Right lobe of liver (tissue), 6 donors: ENCODE data around the gene TSPAN11. TPM values are rescaled to one million over a fixed set of nuclear protein-coding genes. Genes with fewer than 3 reads are reported as not detected.

ENCODE experiments used
- ATAC-seq, 4 donors: fragments of 200-7000 bp; cut with Tn5 transposase; one replicate each; pipeline ENCODE4 v1.9.1; 2020; ENCODE audit warnings: mild to moderate bottlenecking in 4 of 4, moderate library complexity in 4 of 4
- DNase-seq, 3 donors: peaks; one replicate each; pipeline ENCODE4 v3.0.0-alpha.2; 2020
- H3K27ac ChIP-seq, 3 donors: fragments of 200-600 bp; one replicate each; pipeline ENCODE4 v1.8.0; 2022
- H3K27me3 ChIP-seq, 2 donors: fragments of 200-600 bp; one replicate each; pipeline ENCODE4 v1.8.0; 2022
- H3K36me3 ChIP-seq, 4 donors: fragments of 200-600 bp; sonication (generic) in 1 of 4; one replicate each; pipeline versions ENCODE4 v1.5.1 to v1.8.0; 2017 to 2022; ENCODE audit warnings: control low read depth in 1 of 4
- H3K4me1 ChIP-seq, 4 donors: fragments of 200-600 bp; sonication (generic) in 1 of 4; one replicate each; pipeline versions ENCODE4 v1.5.1 to v1.8.0; 2017 to 2022; ENCODE audit warnings: control low read depth in 1 of 4
- H3K4me3 ChIP-seq, 3 donors: fragments of 200-600 bp; one replicate each; pipeline ENCODE4 v1.8.0; 2022
- H3K9me3 ChIP-seq, 4 donors: fragments of 200-600 bp; sonication (generic) in 1 of 4; one replicate each; pipeline versions ENCODE4 v1.5.1 to v1.8.0; 2017 to 2022; ENCODE audit warnings: control low read depth in 1 of 4
- POLR2A ChIP-seq: fragments of 450-650 bp; IDR thresholded peaks from one replicate; pipeline ENCODE4 v1.6.1; 2017; ENCODE audit warnings: antibody characterized with exemption, mild to moderate bottlenecking
- WGBS: methylation state at CpG from one replicate; pipeline ENCODE4 v1.1.6; 2018; ENCODE audit warnings: low coverage, low lambda C conversion rate; ENCODE audit not compliant: insufficient coverage; ENCODE audit errors: missing lambda C conversion rate; 5-methylcytosine and 5-hydroxymethylcytosine counted together
- intact Hi-C, 2 donors: fragments of 100-400 bp; cut with DNase I; formaldehyde crosslinking; loops; one replicate each; pipeline versions ENCODE4 v1.11.2 to v1.14.1; 2022
- total RNA-seq, 6 experiments: library from RNA; depleted of rRNA in 2 of 6; stranded (reverse); fragments of >200 nt in 2 of 6; fragmentation: NEBNext Ultra II Directional in 3 of 6; extraction: Animal tissue kit (Norgen Biotek cat#: 25700) in 3 of 6; gene quantifications; one replicate each; pipeline versions ENCODE4 v1.1.0 to v1.2.4, GENCODE V29; 2016 to 2023
- TF ChIP-seq, protein P1 (sequence below), 4 donors: fragments of 200-600 bp in 3 of 4; fragments of 450-650 bp in 1 of 4; IDR thresholded peaks; one replicate each; pipeline versions ENCODE4 v1.5.1 to v1.8.0; 2016 to 2022; ENCODE audit warnings: antibody characterized with exemption in 4 of 4, mild to moderate bottlenecking in 2 of 4
- donor health status: DM: no; HTN: yes; CAD: no.
- donor health status: DM: no; HTN: no; CAD: no.
- donor health status: DM: no; HTN: no; CAD: no.
- donor health status: DM: no; HTN: yes; CAD: no.
- donor health status: DM: no; HTN: yes; CAD: no.

Gene TSPAN11
- total RNA-seq, 6 experiments from 2014 or later = 0.31 to 1.00 (median 0.60) TPM

GRCh38 chr12:30990316-30990715 lies 63.8 kb downstream of the TSPAN11 start:
- H3K4me1 ChIP-seq = no peaks in the 10 kb centered on the region
- H3K9me3 ChIP-seq = no peaks in the 10 kb centered on the region
- DNase-seq (no peak), ATAC-seq (no peak)
- no peaks in the 10 kb centered on the region for H3K27me3 ChIP-seq
- H3K27ac ChIP-seq = no peak overlapping the region
- no peak for TF ChIP-seq POLR2A
- TF ChIP-seq, protein P1, sequence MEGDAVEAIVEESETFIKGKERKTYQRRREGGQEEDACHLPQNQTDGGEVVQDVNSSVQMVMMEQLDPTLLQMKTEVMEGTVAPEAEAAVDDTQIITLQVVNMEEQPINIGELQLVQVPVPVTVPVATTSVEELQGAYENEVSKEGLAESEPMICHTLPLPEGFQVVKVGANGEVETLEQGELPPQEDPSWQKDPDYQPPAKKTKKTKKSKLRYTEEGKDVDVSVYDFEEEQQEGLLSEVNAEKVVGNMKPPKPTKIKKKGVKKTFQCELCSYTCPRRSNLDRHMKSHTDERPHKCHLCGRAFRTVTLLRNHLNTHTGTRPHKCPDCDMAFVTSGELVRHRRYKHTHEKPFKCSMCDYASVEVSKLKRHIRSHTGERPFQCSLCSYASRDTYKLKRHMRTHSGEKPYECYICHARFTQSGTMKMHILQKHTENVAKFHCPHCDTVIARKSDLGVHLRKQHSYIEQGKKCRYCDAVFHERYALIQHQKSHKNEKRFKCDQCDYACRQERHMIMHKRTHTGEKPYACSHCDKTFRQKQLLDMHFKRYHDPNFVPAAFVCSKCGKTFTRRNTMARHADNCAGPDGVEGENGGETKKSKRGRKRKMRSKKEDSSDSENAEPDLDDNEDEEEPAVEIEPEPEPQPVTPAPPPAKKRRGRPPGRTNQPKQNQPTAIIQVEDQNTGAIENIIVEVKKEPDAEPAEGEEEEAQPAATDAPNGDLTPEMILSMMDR (IDR thresholded peaks at IDR 0.05) = no peak
- H3K36me3 ChIP-seq = no peaks in the 10 kb centered on the region
- H3K4me3 ChIP-seq = no peak overlapping the region
- intact Hi-C loops = no loop called here
- WGBS = 77% methylated on average over 7 of the region's 10 CpGs

DNA sequence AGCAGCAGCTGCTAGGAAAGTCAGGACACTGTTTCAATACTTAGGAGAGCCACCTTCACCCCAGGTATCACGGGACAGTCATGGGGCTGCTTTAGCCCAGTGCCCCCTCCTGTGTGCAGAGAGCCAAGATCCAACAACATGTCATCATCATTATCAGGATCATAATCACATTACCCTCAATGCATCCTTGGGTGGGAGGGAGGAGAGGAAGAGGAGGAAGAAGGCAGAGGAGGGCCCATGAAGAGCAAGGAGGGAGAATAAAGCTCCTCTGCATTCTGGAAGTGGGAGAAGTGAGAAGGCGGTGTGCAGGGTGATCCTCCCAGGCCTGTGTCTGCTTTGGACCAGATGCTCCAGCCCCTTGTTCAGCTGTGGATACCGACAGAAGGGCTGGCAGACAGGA lies 64.2 kb downstream of the TSPAN11 start:
- no peaks in the 10 kb centered on the region for H3K27me3 ChIP-seq
- WGBS = 80% methylated on average over 1 of the region's 3 CpGs
- H3K36me3 ChIP-seq = no peaks in the 10 kb centered on the region
- intact Hi-C loops = no loop called here
- H3K4me1 ChIP-seq = no peaks in the 10 kb centered on the region
- no peaks in the 10 kb centered on the region for H3K9me3 ChIP-seq
- no peak overlapping the region for H3K27ac ChIP-seq
- H3K4me3 ChIP-seq = no peak overlapping the region
- TF ChIP-seq, protein P1 (IDR thresholded peaks at IDR 0.05) = no peak
- no peak for TF ChIP-seq POLR2A
- ATAC-seq (no peak), DNase-seq (no peak)

- DNase-seq = no peak
- H3K4me3 ChIP-seq = no peak overlapping the region
- no peak overlapping the region for H3K27ac ChIP-seq
- intact Hi-C loops = no loop called here
- H3K36me3 ChIP-seq = no peaks in the 10 kb centered on the region
- no peak for TF ChIP-seq POLR2A
- TF ChIP-seq, protein P1 (IDR thresholded peaks at IDR 0.05) = no peak
- H3K9me3 ChIP-seq = no peaks in the 10 kb centered on the region
- H3K4me1 ChIP-seq = no peaks in the 10 kb centered on the region
- WGBS = no CpG with 5 or more reads among the region's 4 CpGs
- no peaks in the 10 kb centered on the region for H3K27me3 ChIP-seq
- ATAC-seq = no peak
Observed at GRCh38 chr12:30991466-30991865, 64.9 kb downstream of the TSPAN11 start.

DNA sequence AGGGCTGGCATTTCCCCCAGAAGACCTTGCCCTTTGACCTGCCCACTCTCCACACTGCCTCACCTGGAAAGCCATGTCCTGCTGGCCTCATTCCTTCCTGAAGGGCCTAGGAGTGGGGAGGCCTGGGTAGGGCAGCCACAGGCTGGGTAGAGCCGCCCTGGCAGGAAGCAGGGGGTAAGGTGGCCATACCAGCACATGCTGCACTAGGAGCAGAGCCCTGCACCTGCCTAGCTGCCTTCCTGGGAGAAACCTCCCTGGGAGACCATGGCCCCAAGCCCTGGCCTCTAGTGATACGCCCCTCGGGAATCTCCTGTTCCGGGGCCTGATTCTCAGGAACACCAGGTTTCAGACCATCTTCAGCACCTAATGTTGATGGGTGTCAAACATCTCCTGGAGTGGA lies 65.8 kb downstream of the TSPAN11 start:
- no peaks in the 10 kb centered on the region for H3K36me3 ChIP-seq
- intact Hi-C loops = no loop called here
- no peaks in the 10 kb centered on the region for H3K27me3 ChIP-seq
- ATAC-seq (no peak), DNase-seq (no peak)
- H3K4me1 ChIP-seq = no peaks in the 10 kb centered on the region
- H3K9me3 ChIP-seq = no peaks in the 10 kb centered on the region
- H3K4me3 ChIP-seq = no peak overlapping the region
- TF ChIP-seq, protein P1 (IDR thresholded peaks at IDR 0.05) = no peak
- no peak for TF ChIP-seq POLR2A
- WGBS = no CpG with 5 or more reads among the region's 4 CpGs
- H3K27ac ChIP-seq = no peak overlapping the region

DNA sequence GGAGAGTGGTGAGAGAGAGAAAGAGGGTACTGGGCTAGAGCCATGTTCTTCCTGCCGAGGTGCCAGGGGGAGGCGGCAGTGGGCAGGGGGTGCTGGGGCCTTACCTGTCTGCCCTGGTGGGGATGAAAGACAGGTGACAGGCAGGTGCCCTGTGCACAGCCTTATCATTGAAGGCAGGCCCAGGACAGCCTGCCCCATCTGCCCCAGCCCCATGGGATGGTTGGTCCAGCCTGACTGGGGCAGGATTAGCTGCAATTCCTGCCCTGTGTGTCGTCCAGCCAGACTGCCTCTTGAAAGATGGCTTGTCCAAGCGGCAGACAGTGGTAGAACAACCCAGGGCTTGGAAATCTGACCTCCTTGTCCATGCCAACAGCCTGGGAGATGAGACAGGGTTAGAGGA lies 67.2 kb downstream of the TSPAN11 start:
- H3K9me3 ChIP-seq = no peaks in the 10 kb centered on the region

More for the DNA sequence above, 67.2 kb downstream of the TSPAN11 start:
- no peaks in the 10 kb centered on the region for H3K4me1 ChIP-seq
- intact Hi-C loops = no loop called here
- no peaks in the 10 kb centered on the region for H3K27me3 ChIP-seq
- TF ChIP-seq, protein P1 (IDR thresholded peaks at IDR 0.05) = no peak
- TF ChIP-seq POLR2A = no peak
- no peak for ATAC-seq
- no peaks in the 10 kb centered on the region for H3K36me3 ChIP-seq
- no peak overlapping the region for H3K27ac ChIP-seq
- no peak for DNase-seq
- no CpG with 5 or more reads among the region's 4 CpGs for WGBS
- H3K4me3 ChIP-seq = no peak overlapping the region
